Neural cell (in vitro differentiated cells): ENCODE measurements around the gene NPFFR2.

ENCODE experiments used
- EP300 ChIP-seq: fragments of 450-650 bp; conservative IDR thresholded peaks from 2 replicates; pipeline ENCODE4 v1.6.1; 2014; ENCODE audit warnings: antibody characterized with exemption, mild to moderate bottlenecking, moderate library complexity; ENCODE audit not compliant: poor library complexity, severe bottlenecking
- EZH2 ChIP-seq: fragments of 200-600, 300-800 bp; shearing (Covaris generic), sonication (generic); IDR thresholded peaks from 2 replicates; pipeline ENCODE4 v1.6.1; 2014; ENCODE audit warnings: antibody characterized with exemption, low read length, borderline replicate concordance, mild to moderate bottlenecking; ENCODE audit not compliant: insufficient read depth, poor library complexity, severe bottlenecking
- MXI1 ChIP-seq: fragments of 450-650 bp; conservative IDR thresholded peaks from 2 replicates; pipeline ENCODE4 v1.6.1; 2014; ENCODE audit warnings: antibody characterized with exemption, mild to moderate bottlenecking; ENCODE audit not compliant: poor library complexity, severe bottlenecking
- POLR2AphosphoS5 ChIP-seq: IDR thresholded peaks from 2 replicates; pipeline ENCODE4 v1.6.1; 2012
- RAD21 ChIP-seq: fragments of 450-650 bp; conservative IDR thresholded peaks from 2 replicates; pipeline ENCODE4 v1.6.1; 2014; ENCODE audit warnings: antibody characterized with exemption, mild to moderate bottlenecking, moderate library complexity
- SMC3 ChIP-seq: fragments of 450-650 bp; conservative IDR thresholded peaks from 2 replicates; pipeline ENCODE4 v1.6.1; 2014; ENCODE audit warnings: antibody characterized with exemption, mild to moderate bottlenecking, moderate library complexity; ENCODE audit not compliant: poor library complexity
- TAF1 ChIP-seq: IDR thresholded peaks from 2 replicates; pipeline ENCODE4 v1.6.1; 2012; ENCODE audit warnings: low read depth
- TF ChIP-seq, protein P1 (sequence below): fragments of 450-650 bp; IDR thresholded peaks from 2 replicates; pipeline ENCODE4 v1.5.1; 2014; ENCODE audit warnings: antibody characterized with exemption, mild to moderate bottlenecking, moderate library complexity; ENCODE audit not compliant: poor library complexity, severe bottlenecking
- TF ChIP-seq, protein P2 (sequence below): IDR thresholded peaks from 2 replicates; pipeline ENCODE4 v1.6.1; 2012; ENCODE audit warnings: borderline replicate concordance

DNA sequence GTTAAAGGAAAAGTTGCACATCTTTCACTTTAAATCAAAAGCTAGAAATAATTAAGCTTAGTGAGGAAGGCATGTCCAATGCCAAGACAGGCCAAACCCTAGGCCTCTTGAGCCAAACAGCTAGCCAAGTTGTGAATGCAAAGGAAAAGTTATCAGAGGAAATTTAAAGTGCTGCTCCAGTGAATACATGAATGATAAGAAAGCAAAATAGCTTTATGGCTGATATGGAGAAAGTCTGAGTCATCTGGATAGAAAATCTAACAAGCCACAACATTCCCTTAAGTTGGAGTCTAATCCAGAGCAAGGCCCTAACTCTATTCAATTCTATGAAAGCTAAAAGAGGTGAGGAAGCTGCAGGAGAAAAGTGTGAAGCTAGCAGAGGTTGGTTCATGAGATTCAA lies 23.8 kb downstream of the NPFFR2 start:
- TF ChIP-seq TAF1 (no peak), SMC3 (no peak), POLR2AphosphoS5 (no peak), MXI1 (no peak), RAD21 (no peak), EP300 (no peak), EZH2 (no peak)
- TF ChIP-seq, protein P1, sequence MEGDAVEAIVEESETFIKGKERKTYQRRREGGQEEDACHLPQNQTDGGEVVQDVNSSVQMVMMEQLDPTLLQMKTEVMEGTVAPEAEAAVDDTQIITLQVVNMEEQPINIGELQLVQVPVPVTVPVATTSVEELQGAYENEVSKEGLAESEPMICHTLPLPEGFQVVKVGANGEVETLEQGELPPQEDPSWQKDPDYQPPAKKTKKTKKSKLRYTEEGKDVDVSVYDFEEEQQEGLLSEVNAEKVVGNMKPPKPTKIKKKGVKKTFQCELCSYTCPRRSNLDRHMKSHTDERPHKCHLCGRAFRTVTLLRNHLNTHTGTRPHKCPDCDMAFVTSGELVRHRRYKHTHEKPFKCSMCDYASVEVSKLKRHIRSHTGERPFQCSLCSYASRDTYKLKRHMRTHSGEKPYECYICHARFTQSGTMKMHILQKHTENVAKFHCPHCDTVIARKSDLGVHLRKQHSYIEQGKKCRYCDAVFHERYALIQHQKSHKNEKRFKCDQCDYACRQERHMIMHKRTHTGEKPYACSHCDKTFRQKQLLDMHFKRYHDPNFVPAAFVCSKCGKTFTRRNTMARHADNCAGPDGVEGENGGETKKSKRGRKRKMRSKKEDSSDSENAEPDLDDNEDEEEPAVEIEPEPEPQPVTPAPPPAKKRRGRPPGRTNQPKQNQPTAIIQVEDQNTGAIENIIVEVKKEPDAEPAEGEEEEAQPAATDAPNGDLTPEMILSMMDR = no peak
- TF ChIP-seq, protein P2, sequence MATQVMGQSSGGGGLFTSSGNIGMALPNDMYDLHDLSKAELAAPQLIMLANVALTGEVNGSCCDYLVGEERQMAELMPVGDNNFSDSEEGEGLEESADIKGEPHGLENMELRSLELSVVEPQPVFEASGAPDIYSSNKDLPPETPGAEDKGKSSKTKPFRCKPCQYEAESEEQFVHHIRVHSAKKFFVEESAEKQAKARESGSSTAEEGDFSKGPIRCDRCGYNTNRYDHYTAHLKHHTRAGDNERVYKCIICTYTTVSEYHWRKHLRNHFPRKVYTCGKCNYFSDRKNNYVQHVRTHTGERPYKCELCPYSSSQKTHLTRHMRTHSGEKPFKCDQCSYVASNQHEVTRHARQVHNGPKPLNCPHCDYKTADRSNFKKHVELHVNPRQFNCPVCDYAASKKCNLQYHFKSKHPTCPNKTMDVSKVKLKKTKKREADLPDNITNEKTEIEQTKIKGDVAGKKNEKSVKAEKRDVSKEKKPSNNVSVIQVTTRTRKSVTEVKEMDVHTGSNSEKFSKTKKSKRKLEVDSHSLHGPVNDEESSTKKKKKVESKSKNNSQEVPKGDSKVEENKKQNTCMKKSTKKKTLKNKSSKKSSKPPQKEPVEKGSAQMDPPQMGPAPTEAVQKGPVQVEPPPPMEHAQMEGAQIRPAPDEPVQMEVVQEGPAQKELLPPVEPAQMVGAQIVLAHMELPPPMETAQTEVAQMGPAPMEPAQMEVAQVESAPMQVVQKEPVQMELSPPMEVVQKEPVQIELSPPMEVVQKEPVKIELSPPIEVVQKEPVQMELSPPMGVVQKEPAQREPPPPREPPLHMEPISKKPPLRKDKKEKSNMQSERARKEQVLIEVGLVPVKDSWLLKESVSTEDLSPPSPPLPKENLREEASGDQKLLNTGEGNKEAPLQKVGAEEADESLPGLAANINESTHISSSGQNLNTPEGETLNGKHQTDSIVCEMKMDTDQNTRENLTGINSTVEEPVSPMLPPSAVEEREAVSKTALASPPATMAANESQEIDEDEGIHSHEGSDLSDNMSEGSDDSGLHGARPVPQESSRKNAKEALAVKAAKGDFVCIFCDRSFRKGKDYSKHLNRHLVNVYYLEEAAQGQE = no peak
